Activated effector memory CD4-positive, alpha-beta T cell treated with Interleukin-2 at 50 U/mL for 16 hours (primary cell): ENCODE data around the gene SERPINA1.
A peak's percentile ranks its signal among the peaks of the same experiment; 100 is the strongest.
"Not testable (repeated sequence)": the region's sequence is repeated elsewhere in the genome, so short reads cannot be mapped to it uniquely, and the experiment has no call there.

Experiments used
- DNase-seq: peaks from one replicate; pipeline ENCODE4 v3.0.0-alpha.2; 2020

The SERPINA1 gene

DNA sequence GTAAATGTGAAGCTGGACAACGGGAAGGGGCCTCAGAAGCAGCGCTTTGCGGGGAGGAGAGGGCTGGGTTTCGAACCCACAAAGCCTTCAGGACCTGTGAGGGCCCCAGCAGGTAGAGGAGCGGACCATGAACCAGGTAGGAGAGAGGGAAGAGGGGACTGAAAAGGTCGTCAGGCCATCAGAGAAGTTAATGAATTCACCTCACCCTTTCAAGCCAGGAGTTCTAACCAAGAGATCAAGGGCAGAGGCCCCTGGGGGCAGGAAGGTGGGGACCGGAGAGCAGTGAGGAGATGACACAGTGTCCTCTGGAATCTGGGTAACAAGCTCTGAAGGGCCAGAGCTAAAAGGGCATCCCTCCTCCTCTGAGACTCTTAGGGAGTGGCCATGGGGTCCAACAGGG, 19.4 kb downstream of the SERPINA1 start:
- DNase-seq, result no peak

DNA sequence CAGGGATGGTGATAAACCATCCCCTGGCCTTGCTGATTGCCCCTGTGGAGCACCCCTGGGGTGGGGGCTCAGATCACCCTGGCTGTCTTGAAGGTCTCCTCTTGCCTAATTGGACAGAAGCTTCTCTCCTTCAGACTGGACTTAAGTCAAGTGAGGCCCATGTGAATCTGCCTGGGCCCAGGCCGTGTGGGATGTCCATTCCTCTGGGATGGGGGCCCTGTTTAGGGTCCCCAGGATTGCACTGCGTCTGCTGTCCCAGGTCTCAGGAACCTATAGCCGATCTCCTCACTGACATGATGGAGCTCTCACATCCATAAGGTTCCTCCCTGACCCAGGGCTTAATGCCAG, 20.2 kb downstream of the SERPINA1 start:
- no peak for DNase-seq

DNA sequence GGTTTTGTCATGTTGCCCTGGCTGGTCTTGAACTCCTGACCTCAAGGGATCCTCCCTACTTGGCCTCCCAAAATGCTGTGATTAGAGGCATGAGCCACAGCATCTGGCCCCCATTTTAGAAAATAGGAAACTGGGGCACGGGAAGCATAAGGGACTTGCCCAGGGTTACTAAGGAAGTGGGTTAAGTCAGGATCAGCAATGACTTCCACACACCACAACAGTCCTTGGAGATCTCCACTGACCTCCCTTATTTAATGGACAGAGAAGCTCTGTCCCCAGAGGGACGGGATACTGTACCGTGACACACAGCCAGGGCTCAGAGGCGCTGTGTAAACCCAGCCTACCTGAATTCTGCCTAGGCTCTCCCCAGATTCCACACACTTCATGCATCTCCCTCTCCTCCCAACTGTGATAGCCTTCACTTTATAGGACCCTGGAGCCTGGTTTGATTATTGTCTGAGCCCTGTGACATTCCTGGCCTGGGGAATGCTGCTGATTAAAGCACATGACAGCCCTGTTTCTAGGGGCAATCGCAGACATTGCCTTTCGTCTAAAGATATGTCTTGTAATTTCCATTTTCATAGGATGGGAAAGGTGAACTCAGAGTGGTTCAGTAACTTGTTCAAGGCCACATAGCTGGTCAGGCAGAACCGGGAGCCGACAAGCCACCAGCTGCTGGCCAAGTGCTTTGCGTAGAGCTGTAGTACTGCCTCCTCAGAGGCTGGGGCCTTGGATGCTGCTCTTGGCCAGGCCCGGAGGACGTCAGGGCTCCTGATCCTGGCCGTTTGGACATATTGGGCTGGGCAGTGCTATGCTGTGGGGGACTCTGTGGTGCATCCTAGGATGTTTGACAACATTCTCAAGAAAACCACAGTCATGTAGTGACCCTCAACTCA, 20.8 kb downstream of the SERPINA1 start:
- no peak for DNase-seq

DNA sequence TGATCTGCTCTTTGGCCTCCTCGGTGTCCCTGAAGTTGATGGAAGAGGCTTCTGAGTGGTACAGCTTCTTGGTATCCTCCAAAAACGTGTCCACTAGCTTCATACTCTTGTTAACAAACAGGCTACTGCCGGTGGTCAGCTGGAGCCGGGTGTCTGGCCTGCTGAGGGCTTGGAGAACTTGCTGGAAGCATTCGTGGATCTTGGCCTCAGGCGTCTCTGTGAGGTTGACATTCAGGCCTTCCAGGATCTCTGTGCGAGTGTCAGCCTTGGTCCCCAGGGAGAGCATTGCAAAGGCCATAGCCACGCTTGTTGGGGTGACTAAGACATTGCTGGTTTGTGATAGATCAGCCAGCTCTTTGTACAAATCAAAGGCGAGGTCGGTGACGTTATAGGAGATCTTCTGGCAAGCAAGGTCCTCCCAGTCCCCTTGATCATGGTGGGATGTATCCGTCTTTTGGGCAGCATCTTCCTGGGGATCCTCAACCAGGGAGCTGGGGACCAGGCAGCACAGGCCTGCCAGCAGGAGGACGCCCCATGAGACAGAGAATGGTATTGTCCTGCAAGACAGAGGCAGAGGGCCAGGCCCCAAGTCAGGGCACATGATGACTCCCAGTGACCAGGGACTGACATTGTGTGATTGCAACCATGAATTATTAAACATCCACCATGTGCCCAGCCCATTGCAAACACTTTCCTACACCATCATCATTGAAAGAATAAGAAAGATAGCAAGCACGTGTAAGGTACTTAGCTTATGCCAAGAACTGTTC, 22.1 kb downstream of the SERPINA1 start, which contains the start of gene SERPINA2:
TSS of gene SERPINA2 (minus strand) at position 553 of the 770 bp plus-strand sequence.
- DNase-seq, result no peak

DNA sequence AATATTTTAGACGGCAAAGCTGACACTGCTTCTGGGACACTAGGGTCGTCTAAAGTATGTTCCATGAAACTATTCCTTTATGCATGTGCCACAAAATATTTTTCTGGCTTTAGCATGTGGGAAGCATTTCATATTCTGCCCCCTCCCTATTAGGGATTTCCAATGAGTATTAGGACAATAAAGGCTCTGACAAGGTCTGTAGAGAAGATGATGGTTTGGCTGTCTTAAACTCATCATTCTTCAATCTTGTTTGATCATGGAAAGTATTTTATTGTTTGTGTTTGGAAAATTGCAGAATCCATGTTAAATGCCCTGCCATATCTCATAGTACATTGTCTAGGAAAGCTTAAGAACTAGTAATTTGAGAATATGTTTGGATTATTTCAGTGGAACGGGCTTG, 22.8 kb downstream of the SERPINA1 start:
- DNase-seq, result no peak

DNA sequence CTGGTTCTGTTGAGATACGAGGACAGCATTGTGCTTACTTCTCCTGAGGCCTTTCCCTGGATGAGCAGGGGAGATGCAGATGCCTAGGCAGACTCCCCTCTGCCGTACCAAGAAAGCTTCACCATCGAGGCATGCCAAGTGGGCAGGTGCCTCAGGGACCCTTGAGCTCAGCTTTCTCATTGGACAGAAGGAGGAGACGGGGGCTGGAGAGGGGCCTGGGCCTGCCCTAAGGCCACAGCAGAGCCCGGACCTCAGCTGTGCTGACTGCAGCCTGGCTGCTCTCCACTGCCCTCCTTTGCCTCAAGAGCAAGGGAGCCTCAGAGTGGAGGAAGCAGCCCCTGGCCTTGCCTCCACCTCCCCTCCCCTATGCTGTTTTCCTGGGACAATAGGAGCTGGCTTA, 23.4 kb downstream of the SERPINA1 start:
- no peak for DNase-seq

DNA sequence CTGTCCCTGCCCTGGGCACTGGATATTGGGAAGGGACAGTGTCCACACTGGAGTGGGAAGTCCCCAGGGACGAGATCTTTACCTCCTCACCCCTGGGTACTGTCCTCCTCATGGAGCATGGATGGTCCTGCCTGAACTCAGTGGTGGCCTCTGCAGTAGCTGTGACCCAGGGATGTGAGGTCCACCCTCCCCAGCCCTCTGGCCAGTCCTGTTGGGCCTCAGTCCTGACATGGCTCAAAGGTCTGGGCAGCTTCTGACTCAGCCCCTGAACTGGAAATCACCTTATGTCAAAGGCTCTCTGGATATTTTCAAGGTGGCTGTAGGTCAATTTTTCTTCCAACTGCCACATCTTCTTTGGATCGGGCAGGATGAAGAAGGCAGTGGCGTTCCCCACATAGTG, 24.4 kb downstream of the SERPINA1 start:
- no peak for DNase-seq

DNA sequence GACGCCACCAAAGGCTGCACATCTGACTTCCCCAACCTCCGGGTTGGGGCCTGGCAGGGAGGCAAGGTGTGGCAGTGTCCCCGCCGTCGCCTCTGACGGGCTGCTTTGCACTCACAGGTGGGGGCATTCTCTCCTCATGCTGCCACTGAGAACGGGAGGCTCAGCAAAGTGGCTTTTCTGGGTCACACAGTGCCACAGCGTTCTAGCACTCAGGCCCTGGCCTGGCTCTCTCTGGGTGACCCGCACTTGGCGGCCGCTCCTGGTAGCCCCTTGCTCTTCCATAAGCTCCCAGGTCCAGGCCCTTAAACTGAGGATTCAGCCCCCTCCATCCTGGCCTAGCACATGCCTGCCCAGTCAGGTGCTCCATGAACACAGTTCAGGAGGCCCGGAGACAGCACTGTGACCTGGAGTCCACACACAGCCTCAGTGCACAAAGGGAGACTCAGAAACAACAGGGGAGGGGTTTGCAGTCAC, 25.2 kb downstream of the SERPINA1 start:
- DNase-seq, result no peak

DNA sequence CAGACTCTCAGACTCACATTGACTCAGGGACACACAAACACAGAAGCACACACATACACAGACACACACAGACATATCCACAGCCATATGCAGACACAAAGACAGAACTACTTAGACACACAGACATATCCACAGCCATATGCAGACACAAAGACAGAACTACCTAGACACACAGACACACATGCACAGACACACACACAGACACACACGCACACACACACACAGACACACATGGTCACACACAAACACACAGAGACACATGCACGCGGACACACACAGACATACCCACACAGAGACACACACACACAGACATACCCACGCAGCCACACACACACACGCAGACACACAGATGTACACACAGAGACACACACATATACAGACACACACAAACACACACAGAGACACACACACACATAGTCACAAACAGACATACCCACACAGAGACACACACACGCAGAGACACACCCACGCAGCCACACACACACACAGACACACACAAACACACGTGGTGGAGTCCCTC, 25.7 kb downstream of the SERPINA1 start:
- no peak for DNase-seq

DNA sequence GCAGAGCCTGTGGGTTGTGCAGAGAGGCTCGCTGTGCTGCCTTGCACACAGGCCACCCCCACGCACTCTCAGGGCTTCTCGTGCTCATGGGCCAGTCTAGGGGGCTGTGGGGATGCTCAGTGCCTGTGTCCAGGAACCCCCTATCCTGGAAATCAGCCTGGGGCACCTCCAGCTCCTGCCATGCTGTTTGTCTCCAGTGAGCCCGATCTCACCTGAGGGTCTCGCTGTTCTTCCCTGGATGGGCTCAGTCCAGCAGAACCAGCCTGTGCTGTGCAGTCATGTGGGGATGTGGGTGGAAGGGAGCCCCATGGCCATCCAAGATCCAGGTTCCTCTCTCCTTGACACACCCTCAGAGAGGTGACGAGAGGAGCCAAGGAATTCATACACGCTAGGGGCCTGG, 26.7 kb downstream of the SERPINA1 start:
- DNase-seq, result no peak

DNA sequence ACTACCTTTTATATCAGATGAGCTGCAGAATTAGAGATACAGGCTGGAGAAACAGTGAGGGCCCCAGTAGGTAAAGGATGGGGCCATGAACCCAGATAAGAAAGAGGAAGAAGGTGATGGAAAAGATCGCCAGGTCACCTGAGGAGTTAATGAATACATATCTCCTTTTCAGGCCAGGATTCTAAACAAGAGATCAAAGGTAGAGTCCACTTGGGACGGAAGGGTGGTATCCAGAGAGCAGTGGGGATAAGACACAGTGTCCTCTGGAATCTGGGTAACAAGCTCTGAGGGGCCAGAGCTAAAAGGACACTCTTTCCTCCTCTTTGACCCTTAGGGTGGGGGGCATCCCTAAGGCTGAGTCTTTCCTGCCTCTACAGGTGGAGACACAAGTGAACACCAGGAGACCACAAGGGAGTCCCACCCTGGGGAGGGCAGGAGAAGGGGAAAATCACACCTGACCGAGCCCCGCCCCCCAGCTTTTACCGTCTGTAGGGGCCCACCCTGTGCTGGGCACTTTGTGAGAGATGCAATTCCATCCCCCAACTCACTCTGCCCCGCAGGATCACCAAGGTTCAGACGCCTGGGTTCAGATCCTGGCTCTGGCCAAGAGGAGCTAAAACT, 27.3 kb downstream of the SERPINA1 start:
- DNase-seq, result no peak

DNA sequence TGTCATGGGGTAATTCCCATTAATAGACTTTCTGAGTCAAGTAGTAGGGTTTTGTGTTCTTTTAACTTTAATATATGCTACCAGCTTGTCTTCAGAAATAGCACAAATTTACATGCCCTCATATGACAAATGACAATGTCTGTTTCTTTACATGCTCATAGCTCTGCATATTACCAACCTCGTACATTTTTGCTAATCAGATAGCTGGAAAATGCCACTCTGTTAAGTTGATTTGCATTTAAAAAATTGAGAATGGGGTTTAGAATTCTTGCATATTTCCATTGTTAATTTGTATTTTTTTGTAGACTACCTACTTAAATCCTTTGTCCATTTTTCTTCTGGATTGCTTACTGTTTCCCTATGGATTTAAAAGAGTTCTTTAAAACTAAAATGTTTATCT, 31.2 kb downstream of the SERPINA1 start:
- DNase-seq, result no peak

DNA sequence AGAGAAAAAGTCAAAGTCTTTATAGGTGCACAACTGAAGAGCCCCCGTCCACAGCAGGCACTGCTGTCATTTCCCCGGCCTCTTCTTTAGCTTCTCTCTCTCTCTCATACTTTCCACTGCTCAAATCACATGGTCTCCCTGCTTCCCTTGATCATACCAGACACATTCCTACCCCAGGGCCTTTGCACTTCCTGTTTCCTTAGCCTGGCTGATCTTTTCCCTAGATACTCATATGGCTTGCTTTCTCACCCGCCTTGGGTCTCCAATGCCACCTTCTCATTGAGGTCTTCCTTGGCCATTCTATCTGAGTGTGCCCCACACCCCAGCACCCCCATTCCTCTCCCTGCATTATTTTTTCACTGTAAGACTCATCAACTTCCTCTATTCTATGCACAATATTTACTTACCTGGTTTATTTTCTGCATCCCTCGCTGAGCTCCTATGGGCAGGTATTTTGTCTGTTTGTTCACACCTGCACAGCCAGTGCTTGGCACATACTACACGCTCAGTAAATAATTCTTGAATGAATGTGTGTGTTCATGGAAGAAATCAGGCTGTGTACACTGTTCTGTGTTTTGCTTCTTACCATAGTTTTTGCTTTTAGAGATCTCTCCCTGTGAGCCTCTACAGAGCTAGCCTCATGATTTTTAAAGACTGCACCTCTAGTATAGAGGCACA, 31.9 kb downstream of the SERPINA1 start:
- DNase-seq, result no peak

DNA sequence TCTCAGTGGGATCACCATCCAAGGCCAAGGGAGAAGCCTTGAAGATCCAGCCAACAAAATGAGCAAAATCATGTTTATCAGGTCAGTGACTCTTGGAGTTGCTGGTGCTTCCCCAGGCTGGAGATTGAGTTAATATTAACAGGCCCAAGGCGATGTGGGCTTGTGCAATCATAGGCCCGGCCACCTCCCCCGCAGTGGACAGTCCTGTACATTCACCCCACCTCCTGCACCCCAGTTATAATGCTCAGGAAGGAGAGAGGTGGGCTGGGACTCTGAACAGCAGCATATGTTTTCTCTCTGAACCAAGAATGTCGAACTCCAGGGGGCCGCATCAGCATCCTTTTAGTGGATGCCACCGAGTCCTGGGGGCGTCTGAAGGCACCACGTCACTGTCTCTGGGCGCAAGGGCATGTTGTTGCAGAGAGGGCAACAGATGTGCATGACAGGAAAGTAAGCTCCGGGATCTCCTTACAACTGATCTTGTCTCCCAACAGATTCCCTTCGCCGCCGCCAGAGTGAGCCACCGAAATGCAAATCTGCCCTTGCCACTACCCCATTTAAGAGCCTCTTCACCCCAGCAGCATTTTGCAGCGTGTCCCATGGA, 33.1 kb downstream of the SERPINA1 start:
- DNase-seq, result no peak

DNA sequence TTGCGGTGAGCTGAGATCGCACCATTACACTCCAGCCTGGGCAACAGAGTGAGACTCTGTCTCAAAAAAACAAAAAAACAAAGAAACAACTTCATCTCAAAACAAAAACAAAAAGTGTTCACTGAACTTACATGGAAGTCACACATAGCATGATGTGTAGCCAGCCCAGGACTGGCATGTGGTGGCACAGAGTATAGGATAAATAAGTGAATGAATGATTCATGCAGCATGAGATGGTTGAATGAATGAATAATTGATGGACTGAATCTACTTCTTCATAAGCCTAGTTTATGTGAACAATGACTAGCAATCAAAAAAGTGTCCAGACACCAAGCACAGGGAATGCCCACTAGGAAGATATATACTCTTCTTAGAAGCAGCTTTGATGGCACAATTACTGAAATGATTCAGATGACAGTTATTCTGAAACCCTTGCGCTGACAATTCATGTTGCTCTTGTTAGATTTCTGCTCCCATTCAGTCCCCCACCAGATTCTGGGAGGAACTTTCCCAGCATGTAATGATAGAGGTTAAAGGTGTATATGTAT, 33.7 kb downstream of the SERPINA1 start:
- DNase-seq, result no peak

DNA sequence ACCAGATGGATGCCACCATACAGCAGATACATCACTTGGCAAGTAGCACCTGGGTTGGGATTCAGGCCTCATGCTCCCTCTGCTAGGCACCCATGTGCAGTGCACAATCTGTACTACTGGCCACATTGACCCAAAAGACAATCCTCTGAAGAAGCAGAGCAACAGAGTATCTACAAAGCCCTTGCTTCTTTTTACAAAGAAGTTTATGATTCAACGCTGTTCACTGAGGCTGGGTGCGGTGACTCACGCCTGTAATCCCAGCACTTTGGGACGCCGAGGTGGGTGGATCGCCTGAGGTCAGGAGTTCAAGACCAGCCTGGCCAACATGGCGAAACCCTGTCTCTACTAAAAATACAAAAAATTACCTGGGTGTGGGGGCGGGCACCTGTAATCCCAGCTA, 34.2 kb downstream of the SERPINA1 start:
- DNase-seq, result not testable (repeated sequence)

DNA sequence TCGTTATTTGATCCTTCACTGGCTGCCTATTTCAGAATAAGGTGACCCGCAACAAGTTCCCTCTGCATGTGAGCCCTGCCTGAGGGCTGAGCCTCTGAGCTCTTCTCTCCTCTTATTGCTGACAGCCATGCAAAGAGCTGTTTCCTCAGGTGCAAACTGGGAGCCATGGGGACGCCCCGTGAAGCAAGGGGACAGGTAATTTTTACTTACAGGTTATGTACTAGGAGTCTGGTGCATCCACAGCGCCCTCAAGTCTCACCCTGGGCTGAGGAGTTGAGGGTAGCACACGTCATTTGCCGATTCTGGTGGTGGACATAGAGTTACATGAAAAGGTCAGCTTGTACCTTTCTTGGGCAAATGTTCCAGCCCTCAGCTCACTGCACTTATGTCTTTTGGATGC, 39.1 kb downstream of the SERPINA1 start:
- no peak for DNase-seq

DNA sequence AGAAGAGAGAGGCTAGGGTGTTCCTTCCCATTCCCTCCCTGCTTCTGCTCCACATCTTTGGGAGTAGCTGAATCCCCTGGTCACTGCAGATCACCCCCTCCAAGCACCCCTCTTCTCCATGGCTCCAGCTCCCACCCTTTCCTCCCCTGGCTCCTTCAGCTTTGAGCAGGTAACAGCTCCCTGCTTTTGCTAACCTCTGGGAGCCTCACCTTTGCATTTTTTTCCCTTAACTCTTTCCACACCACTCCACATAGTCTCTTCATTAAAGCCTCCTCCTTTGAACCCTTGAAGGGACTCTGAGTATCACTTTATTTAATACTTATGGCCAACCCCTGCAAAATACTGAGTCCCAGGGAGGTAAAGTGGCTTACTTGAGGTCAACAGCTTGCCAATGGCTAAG, 39.6 kb downstream of the SERPINA1 start:
- no peak for DNase-seq

DNA sequence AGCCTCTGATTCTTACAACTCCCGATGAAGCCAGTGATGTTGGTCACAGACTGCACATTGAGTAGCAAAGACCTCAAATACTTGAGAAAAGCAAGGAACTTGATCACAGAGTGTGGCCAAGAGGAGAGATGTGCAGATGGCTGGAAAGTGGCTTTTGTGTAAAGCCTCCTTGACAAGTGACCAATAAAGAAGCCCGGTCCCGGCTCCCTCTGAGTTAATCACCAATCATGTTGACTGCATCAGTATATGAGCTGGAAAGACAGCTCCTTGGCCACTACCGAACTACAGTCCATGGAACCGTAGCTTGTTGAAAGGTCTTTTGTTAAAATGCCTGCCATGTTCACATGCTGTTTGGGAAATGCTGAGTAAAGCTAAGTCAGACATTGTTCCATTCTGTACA, 41.6 kb downstream of the SERPINA1 start:
- no peak for DNase-seq

DNA sequence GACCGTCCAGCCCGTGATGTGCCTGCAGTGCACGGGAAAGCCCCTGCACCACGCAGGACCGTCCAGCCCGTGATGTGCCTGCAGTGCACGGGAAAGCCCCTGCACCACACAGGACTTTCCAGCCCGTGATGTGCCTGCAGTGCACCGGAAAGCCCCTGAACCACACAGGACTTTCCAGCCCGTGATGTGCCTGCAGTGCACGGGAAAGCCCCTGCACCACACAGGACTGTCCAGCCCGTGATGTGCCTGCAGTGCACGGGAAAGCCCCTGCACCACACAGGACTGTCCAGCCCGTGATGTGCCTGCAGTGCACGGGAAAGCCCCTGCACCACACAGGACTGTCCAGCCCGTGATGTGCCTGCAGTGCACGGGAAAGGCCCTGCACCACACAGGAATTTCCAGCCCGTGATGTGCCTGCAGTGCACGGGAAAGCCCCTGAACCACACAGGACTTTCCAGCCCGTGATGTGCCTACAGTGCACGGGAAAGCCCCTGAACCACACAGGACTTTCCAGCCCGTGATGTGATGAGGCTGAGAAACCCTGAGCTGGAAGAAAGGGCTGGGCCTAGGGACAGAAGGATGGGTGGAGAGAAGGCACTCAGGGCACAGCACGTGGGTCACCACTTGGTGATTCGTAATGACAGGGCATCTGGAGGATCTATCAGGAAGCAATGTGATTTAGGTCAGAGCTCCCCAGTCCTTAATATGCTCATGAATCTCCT, 42.2 kb downstream of the SERPINA1 start:
- DNase-seq, result peak; percentile 5

DNA sequence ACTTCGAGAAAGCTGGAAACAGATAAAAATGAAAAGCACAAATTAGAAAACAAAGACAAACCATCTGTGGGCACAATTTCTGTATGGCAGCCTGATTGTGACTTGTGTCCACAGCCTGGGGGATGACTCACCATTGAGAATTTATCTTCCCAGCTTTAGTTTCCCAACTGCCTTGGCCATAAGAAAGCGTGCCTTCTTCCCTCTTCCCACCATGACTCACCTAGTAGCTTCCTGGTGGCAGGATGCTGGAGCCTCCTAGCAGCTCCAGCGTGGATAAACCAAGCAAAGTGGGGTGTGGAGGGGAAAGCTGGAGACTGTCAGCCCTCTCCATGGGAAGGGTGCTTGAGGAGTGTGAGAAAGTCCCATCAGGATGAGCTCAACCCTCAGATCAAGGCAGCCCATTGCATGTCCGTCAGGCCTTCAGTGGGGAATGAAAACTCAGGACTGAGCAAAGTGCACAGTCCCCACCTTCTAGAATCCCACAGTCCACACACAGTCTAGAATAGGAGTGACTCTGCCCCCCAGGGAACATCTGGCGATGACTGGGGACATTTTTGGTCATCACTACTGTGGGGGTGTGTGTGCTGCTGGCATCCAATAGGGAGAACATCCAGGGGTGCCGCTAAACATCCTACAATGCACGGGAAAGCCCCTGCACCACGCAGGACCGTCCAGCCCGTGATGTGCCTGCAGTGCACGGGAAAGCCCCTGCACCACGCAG, 42.9 kb downstream of the SERPINA1 start:
- no peak for DNase-seq
